Epithelial cell of alveolus of lung (primary cell): ENCODE measurements around the gene TYSND1. TPM values are rescaled to one million over a fixed set of nuclear protein-coding genes. Genes with fewer than 3 reads are reported as not detected.

Experiments used
- total RNA-seq: library from RNA; depleted of rRNA; stranded (reverse); fragments of >200 nt; gene quantifications from 2 replicates; pipeline ENCODE4 v1.2.1, GENCODE V29; 2015

TYSND1 gene
- total RNA-seq, result 7.9 and 10.6 TPM in 2 replicates

GRCh38 chr10:70146489-70147258 is at the start of gene TYSND1:
TYSND1 (minus strand) TSS chr10:70146700; CDS start chr10:70146586, 114 bp downstream.

GRCh38 chr10:70132098-70133029 is 14.1 kb downstream of the TYSND1 start, which contains the start of gene AIFM2:
AIFM2 (minus strand) TSS chr10:70132825; CDS start chr10:70124084, 8,741 bp downstream.

Other genes starting within 250 kb of the TYSND1 start
- gene MACROH2A2, start 93.9 kb downstream of the TYSND1 start, total RNA-seq, result 30.7 and 42.5 TPM in 2 replicates
- 7.0 and 7.2 TPM in 2 replicates for gene AIFM2, start 13.9 kb downstream of the TYSND1 start, total RNA-seq
- 83.7 and 89.1 TPM in 2 replicates for gene SAR1A, start 23.8 kb upstream of the TYSND1 start, total RNA-seq
- gene PPA1, start 86.7 kb upstream of the TYSND1 start, total RNA-seq, result 122 and 169 TPM in 2 replicates
- not detected in 2 replicates for gene NPFFR1, start 137.3 kb upstream of the TYSND1 start, total RNA-seq
- 12.6 and 15.1 TPM in 2 replicates for gene LRRC20, start 235.9 kb upstream of the TYSND1 start, total RNA-seq